ENCODE data around the gene OBP2A.

Gene OBP2A

DNA sequence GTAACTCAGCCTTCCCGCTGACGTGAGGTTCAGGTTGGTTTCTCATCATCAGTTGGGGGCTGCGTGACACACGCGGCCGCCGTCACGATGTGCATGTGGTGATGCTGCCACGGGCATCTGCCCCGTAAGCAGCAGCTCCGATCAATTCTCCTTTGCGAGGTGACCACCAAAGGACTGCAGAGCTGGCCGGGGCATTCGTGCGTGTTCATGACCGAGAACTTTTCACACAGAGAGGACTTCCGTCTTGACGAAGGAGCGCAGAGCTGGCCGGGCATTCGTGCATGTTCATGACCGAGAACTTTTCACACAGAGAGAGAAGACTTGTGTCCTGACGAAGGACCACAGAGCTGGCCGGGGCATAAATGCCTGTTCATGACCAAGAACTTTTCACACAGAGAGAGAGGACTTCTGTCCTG lies 28.5 kb upstream of the OBP2A start:
- DNase-seq, result no peak
- Histone ChIP-seq H3K79me2 (ENCODE audit: low read length) (no peaks in the 10 kb centered on the region), H3K4me3 (ENCODE audit: low read length) (no peak overlapping the region), H3K4me1 (ENCODE audit: low read length) (no peaks in the 10 kb centered on the region), H3K4me2 (ENCODE audit: low read depth, low read length) (no peak overlapping the region), H3K27me3 (replicated peaks; ENCODE audit: insufficient read depth, low read length) (peaks cover 17% of the 10 kb centered on the region), H3K27ac (ENCODE audit: low read length) (no peak overlapping the region), H3K9ac (ENCODE audit: low read length) (no peak overlapping the region), H3K9me3 (replicated peaks; ENCODE audit: insufficient read depth, low read length) (no peaks in the 10 kb centered on the region), H3F3A (ENCODE audit: insufficient read depth, low read length) (no peaks in the 10 kb centered on the region), H3K9me2 (replicated peaks; ENCODE audit: insufficient read depth, low read length) (no peaks in the 10 kb centered on the region), H2AFZ (ENCODE audit: low read length) (no peak overlapping the region), H3K36me3 (replicated peaks; ENCODE audit: insufficient read depth, low read length) (no peaks in the 10 kb centered on the region), H4K20me1 (ENCODE audit: insufficient read depth, low read length) (no peaks in the 10 kb centered on the region)
- TF ChIP-seq EZH2 (optimal IDR thresholded peaks at IDR 0.05; ENCODE audit: low read depth, low read length) (no peak), EZH2phosphoT487 (IDR thresholded peaks at IDR 0.05; ENCODE audit: low read length) (no peak)

- Histone ChIP-seq H2AFZ (ENCODE audit: low read length) (no peak overlapping the region), H3K4me2 (ENCODE audit: low read depth, low read length) (no peak overlapping the region), H3K27me3 (replicated peaks; ENCODE audit: insufficient read depth, low read length) (peaks cover 17% of the 10 kb centered on the region), H4K20me1 (ENCODE audit: insufficient read depth, low read length) (no peaks in the 10 kb centered on the region), H3K4me1 (ENCODE audit: low read length) (no peaks in the 10 kb centered on the region), H3F3A (ENCODE audit: insufficient read depth, low read length) (no peaks in the 10 kb centered on the region), H3K79me2 (ENCODE audit: low read length) (no peaks in the 10 kb centered on the region), H3K36me3 (replicated peaks; ENCODE audit: insufficient read depth, low read length) (no peaks in the 10 kb centered on the region), H3K9me2 (replicated peaks; ENCODE audit: insufficient read depth, low read length) (no peaks in the 10 kb centered on the region), H3K27ac (ENCODE audit: low read length) (no peak overlapping the region), H3K9me3 (replicated peaks; ENCODE audit: insufficient read depth, low read length) (no peaks in the 10 kb centered on the region), H3K9ac (ENCODE audit: low read length) (no peak overlapping the region), H3K4me3 (ENCODE audit: low read length) (no peak overlapping the region)
- DNase-seq, result no peak
- TF ChIP-seq EZH2 (optimal IDR thresholded peaks at IDR 0.05; ENCODE audit: low read depth, low read length), result no peak
- no peak for TF ChIP-seq EZH2phosphoT487 (IDR thresholded peaks at IDR 0.05; ENCODE audit: low read length)
- TF ChIP-seq CTCF (IDR thresholded peaks at IDR 0.05; ENCODE audit: low read length), result no peak
Observed at GRCh38 chr9:135519179-135519971, 26.6 kb upstream of the OBP2A start.

DNA sequence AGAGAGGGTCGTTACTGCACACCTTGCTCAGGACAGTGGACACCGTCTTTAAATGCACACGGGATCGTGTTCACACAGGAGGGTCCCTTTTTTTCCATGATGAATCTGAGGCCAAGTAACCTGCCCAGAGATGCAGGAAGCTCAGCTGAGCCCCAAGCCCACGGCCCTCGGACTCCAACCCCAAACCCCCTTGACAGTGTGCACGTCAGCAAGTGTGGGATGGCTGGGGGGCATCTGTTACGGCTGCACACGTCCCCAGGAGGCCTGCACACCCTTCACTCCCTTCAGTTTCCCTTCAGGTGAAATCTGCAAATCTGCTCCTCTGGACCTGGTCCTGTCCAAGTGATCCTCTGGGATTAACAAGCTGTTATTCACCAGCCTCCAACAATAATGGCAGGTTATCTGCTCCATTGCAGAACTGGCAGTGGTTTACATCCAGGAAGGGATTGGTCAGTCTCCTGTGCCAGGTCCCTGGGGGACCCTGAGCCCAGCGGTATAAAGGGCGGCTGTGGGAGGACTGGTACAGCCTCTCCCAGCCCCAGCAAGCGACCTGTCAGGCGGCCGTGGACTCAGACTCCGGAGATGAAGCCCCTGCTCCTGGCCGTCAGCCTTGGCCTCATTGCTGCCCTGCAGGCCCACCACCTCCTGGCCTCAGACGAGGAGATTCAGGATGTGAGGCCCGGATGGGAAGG lies 24.9 kb upstream of the OBP2A start, which contains the start of gene LCN1:
Gene LCN1 (plus strand): TSS at position 525 of the 692 bp plus-strand sequence. CDS start 58 bp downstream, at position 583.
- TF ChIP-seq EZH2phosphoT487 (IDR thresholded peaks at IDR 0.05; ENCODE audit: low read length) (no peak), EZH2 (optimal IDR thresholded peaks at IDR 0.05; ENCODE audit: low read depth, low read length) (no peak), CTCF (IDR thresholded peaks at IDR 0.05; ENCODE audit: low read length) (no peak)
- no peaks in the 10 kb centered on the region for H3K79me2 ChIP-seq (ENCODE audit: low read length)
- no peaks in the 10 kb centered on the region for H3K36me3 ChIP-seq (replicated peaks; ENCODE audit: insufficient read depth, low read length)
- no peaks in the 10 kb centered on the region for H3K4me1 ChIP-seq (ENCODE audit: low read length)
- no peak for DNase-seq
- H3K4me2 ChIP-seq (ENCODE audit: low read depth, low read length), result no peak within 1 kb of the TSS
- no peaks in the 10 kb centered on the region for H3K9me2 ChIP-seq (replicated peaks; ENCODE audit: insufficient read depth, low read length)
- no peak within 1 kb of the TSS for H2AFZ ChIP-seq (ENCODE audit: low read length)
- no peak within 1 kb of the TSS for H3K4me3 ChIP-seq (ENCODE audit: low read length)
- peaks cover 17% of the 10 kb centered on the region for H3K27me3 ChIP-seq (replicated peaks; ENCODE audit: insufficient read depth, low read length)
- H3K9me3 ChIP-seq (replicated peaks; ENCODE audit: insufficient read depth, low read length), result no peaks in the 10 kb centered on the region
- no peaks in the 10 kb centered on the region for H3F3A ChIP-seq (ENCODE audit: insufficient read depth, low read length)
- H3K9ac ChIP-seq (ENCODE audit: low read length), result no peak within 1 kb of the TSS
- no peak within 1 kb of the TSS for H3K27ac ChIP-seq (ENCODE audit: low read length)
- H4K20me1 ChIP-seq (ENCODE audit: insufficient read depth, low read length), result no peaks in the 10 kb centered on the region
